HepG2 (cell line): ENCODE measurements around the gene PMM2. TPM values are rescaled to one million over a fixed set of nuclear protein-coding genes. Genes with fewer than 3 reads are reported as not detected.

Source experiments
- ASH2L ChIP-seq: fragments of 300-600, 200-600 bp; sonication (generic); IDR thresholded peaks from 2 replicates; pipeline ENCODE4 v1.7.0; 2017; ENCODE audit warnings: low read depth, mild to moderate bottlenecking, moderate library complexity, mixed read lengths, low read length; ENCODE audit not compliant: insufficient read length
- ATF7 ChIP-seq, 2 experiments: fragments of 450-650 bp in 1 of 2; sonication (generic) in 1 of 2; formaldehyde crosslinking in 1 of 2; IDR thresholded peaks; 2 replicates each; pipeline versions ENCODE4 v1.4.0 to v1.6.1; 2016 to 2020; ENCODE audit warnings: antibody characterized with exemption in 1 of 2, mild to moderate bottlenecking in 1 of 2, missing genetic modification reagents in 1 of 2
- GLI4 ChIP-seq: sonication (generic); formaldehyde crosslinking; IDR thresholded peaks from 2 replicates; pipeline ENCODE4 v1.5.1; 2020; ENCODE audit warnings: missing genetic modification reagents, mild to moderate bottlenecking, moderate library complexity, borderline replicate concordance
- HHEX ChIP-seq: IDR thresholded peaks from 2 replicates; pipeline ENCODE4 v1.6.1; 2016; ENCODE audit warnings: control low read depth
- MXI1 ChIP-seq: IDR thresholded peaks from 3 replicates; pipeline ENCODE4 v1.6.1; 2012; ENCODE audit warnings: low read depth, low read length, inconsistent platforms, borderline replicate concordance
- MZF1 ChIP-seq: sonication (generic); formaldehyde crosslinking; IDR thresholded peaks from 2 replicates; pipeline ENCODE4 v1.8.1; 2023; ENCODE audit warnings: mild to moderate bottlenecking, missing genetic modification reagents, borderline replicate concordance
- NFYC ChIP-seq: IDR thresholded peaks from 2 replicates; pipeline ENCODE4 v1.6.1; 2016; ENCODE audit warnings: missing genetic modification reagents, missing compliant biosample characterization
- RBM22 ChIP-seq: fragments of 200-400 bp; formaldehyde crosslinking; optimal IDR thresholded peaks from 2 replicates; pipeline ENCODE3; 2017; ENCODE audit warnings: mild to moderate bottlenecking, low read length, moderate library complexity
- SMYD3 ChIP-seq: sonication (generic); formaldehyde crosslinking; IDR thresholded peaks from 2 replicates; pipeline ENCODE4 v1.8.1; 2023; ENCODE audit warnings: mild to moderate bottlenecking, missing genetic modification reagents
- YEATS2 ChIP-seq: sonication (generic); formaldehyde crosslinking; IDR thresholded peaks from 2 replicates; pipeline ENCODE4 v1.4.0; 2020; ENCODE audit warnings: missing genetic modification reagents, borderline replicate concordance
- ZBTB37 ChIP-seq: sonication (generic); formaldehyde crosslinking; IDR thresholded peaks from 2 replicates; pipeline ENCODE4 v1.4.0; 2020; ENCODE audit warnings: mild to moderate bottlenecking, missing genetic modification reagents
- ZBTB40 ChIP-seq, 2 experiments: fragments of 450-650 bp in 1 of 2; sonication (generic) in 1 of 2; formaldehyde crosslinking in 1 of 2; IDR thresholded peaks; 2 replicates each; pipeline versions ENCODE4 v1.6.1 to v1.8.0; 2016 to 2022; ENCODE audit warnings: antibody characterized with exemption in 1 of 2, mild to moderate bottlenecking in 1 of 2, missing genetic modification reagents in 1 of 2
- ZKSCAN5 ChIP-seq: sonication (generic); formaldehyde crosslinking; IDR thresholded peaks from 2 replicates; pipeline ENCODE4 v1.5.1; 2020; ENCODE audit warnings: mild to moderate bottlenecking, missing genetic modification reagents
- ZNF274 ChIP-seq: sonication (generic); formaldehyde crosslinking; IDR thresholded peaks from 2 replicates; pipeline ENCODE4 v1.5.1; 2020; ENCODE audit warnings: mild to moderate bottlenecking, missing genetic modification reagents
- ZNF33B ChIP-seq: sonication (generic); formaldehyde crosslinking; IDR thresholded peaks from 2 replicates; pipeline ENCODE4 v1.5.1; 2020; ENCODE audit warnings: mild to moderate bottlenecking, missing genetic modification reagents
- ZNF557 ChIP-seq: sonication (generic); formaldehyde crosslinking; IDR thresholded peaks from 2 replicates; pipeline ENCODE4 v1.4.0; 2020; ENCODE audit warnings: missing genetic modification reagents
- ZNF589 ChIP-seq: sonication (generic); formaldehyde crosslinking; conservative IDR thresholded peaks from 2 replicates; pipeline ENCODE4 v1.8.0; 2022; ENCODE audit warnings: mild to moderate bottlenecking, moderate library complexity, missing genetic modification reagents
- ZNF773 ChIP-seq: sonication (generic); formaldehyde crosslinking; IDR thresholded peaks from 2 replicates; pipeline ENCODE4 v1.4.0; 2020; ENCODE audit warnings: missing genetic modification reagents, borderline replicate concordance
- polyA plus RNA-seq, 8 experiments: library from polyadenylated mRNA; depleted of rRNA in 3 of 8; stranded (reverse) in 7 of 8; unstranded in 1 of 8; fragments of >200 nt; fragmentation: Illumina TruSeq in 4 of 8; extraction: Trizol in 4 of 8; gene quantifications; 2 replicates each; pipeline versions ENCODE4 v1.2.1 to v1.2.3, GENCODE V29; 2011 to 2016; ENCODE audit warnings: low read depth in 4 of 8, missing spikeins in 1 of 8, mixed read lengths in 1 of 8; ENCODE audit not compliant: insufficient read depth in 1 of 8
- total RNA-seq, 5 experiments: library from RNA; depleted of rRNA; stranded (reverse); fragments of >200 nt; fragmentation: Illumina TruSeq; extraction: Trizol; gene quantifications; 2 replicates each; pipeline ENCODE4 v1.2.3, GENCODE V29; 2016; ENCODE audit warnings: low read depth in 1 of 5

PMM2 gene
- total and polyA plus RNA-seq, 2 of the 13 experiments (the other 11 are each of a cell fraction or from before 2014, with no cell fraction given), result 52.2 to 93.7 TPM

- no peak for TF ChIP-seq ZBTB40 (IDR thresholded peaks at IDR 0.05)
- peak; percentile 24; the same call in 1 of the 2 replicates for TF ChIP-seq ZBTB40 (CRISPR knock-in tag; IDR thresholded peaks at IDR 0.05)
- no peak for TF ChIP-seq ZKSCAN5 (CRISPR knock-in tag)
- TF ChIP-seq SMYD3 (CRISPR knock-in tag), result no peak
- TF ChIP-seq RBM22, result no peak
- TF ChIP-seq GLI4 (CRISPR knock-in tag), result no peak; the same call in 1 of the 2 replicates
- no peak for TF ChIP-seq HHEX
- TF ChIP-seq ZNF557, result peak; percentile 37; the same call in 1 of the 2 replicates
- TF ChIP-seq MXI1, result peak; percentile 6; the same call in 1 of the 3 replicates
- 0 out of 2 replicates have a peak, but pooled peaks have one; percentile 59 for TF ChIP-seq ZBTB37 (CRISPR knock-in tag)
- TF ChIP-seq ZNF589 (CRISPR knock-in tag), result peak; percentile 90
- TF ChIP-seq NFYC (CRISPR knock-in tag), result peak; percentile 20
- 0 out of 2 replicates have a peak, but pooled peaks have one; percentile 6 for TF ChIP-seq YEATS2 (CRISPR knock-in tag)
- TF ChIP-seq ZNF773 (CRISPR knock-in tag), result peak; percentile 66; the same call in 1 of the 2 replicates
- no peak for TF ChIP-seq ZNF33B
- peak; percentile 4 for TF ChIP-seq ASH2L
- TF ChIP-seq ZNF274 (CRISPR knock-in tag), result peak; percentile 39; the same call in 1 of the 2 replicates
- no peak for TF ChIP-seq MZF1 (CRISPR knock-in tag)
- no peak for TF ChIP-seq ATF7 (IDR thresholded peaks at IDR 0.05)
- TF ChIP-seq ATF7 (CRISPR knock-in tag; IDR thresholded peaks at IDR 0.05), result no peak
Observed at GRCh38 chr16:8869212-8869987, 71.8 kb downstream of the PMM2 start (continued).
